ENCODE results near the gene SUPT5H.

SUPT5H gene

GRCh38 chr19:39516270-39516669, 70.9 kb downstream of the SUPT5H start:
- no peak for TF ChIP-seq CTCF (IDR thresholded peaks at IDR 0.05; ENCODE audit: insufficient read depth, low read depth, low read length, missing control alignments)
- no peak for DNase-seq (ENCODE audit: low read depth)
- no peak overlapping the region for H3K4me3 ChIP-seq (ENCODE audit: low read length)

GRCh38 chr19:39517432-39517831, 72.0 kb downstream of the SUPT5H start:
- DNase-seq (ENCODE audit: low read depth) = no peak
- TF ChIP-seq CTCF (IDR thresholded peaks at IDR 0.05; ENCODE audit: insufficient read depth, low read depth, low read length, missing control alignments) = no peak
- H3K4me3 ChIP-seq (ENCODE audit: low read length) = no peak overlapping the region

GRCh38 chr19:39518458-39518857, 73.1 kb downstream of the SUPT5H start:
- no peak for DNase-seq (ENCODE audit: low read depth)
- no peak for TF ChIP-seq CTCF (IDR thresholded peaks at IDR 0.05; ENCODE audit: insufficient read depth, low read depth, low read length, missing control alignments)

GRCh38 chr19:39518975-39519374, 73.6 kb downstream of the SUPT5H start:
- no peak overlapping the region for H3K4me3 ChIP-seq (ENCODE audit: low read length)
- DNase-seq (ENCODE audit: low read depth) = no peak
- no peak for TF ChIP-seq CTCF (IDR thresholded peaks at IDR 0.05; ENCODE audit: insufficient read depth, low read depth, low read length, missing control alignments)

More at GRCh38 chr19:39518458-39518857, 73.1 kb downstream of the SUPT5H start:
- no peak overlapping the region for H3K4me3 ChIP-seq (ENCODE audit: low read length)

GRCh38 chr19:39520541-39521484, 75.4 kb downstream of the SUPT5H start:
- H3K4me3 ChIP-seq (ENCODE audit: low read length) = no peak overlapping the region
- DNase-seq (ENCODE audit: low read depth) = no peak
- no peak for TF ChIP-seq CTCF (IDR thresholded peaks at IDR 0.05; ENCODE audit: insufficient read depth, low read depth, low read length, missing control alignments)

- no peak overlapping the region for H3K4me3 ChIP-seq (ENCODE audit: low read length)
- TF ChIP-seq CTCF (IDR thresholded peaks at IDR 0.05; ENCODE audit: insufficient read depth, low read depth, low read length, missing control alignments) = no peak
- DNase-seq (ENCODE audit: low read depth) = no peak
These were observed 79.1 kb downstream of the SUPT5H start for GRCh38 chr19:39524495-39524894.
